Dendritic cell treated with granulocyte-macrophage colony-stimulating factor and Interleukin-4, amounts not matched to agents 40 ng/mL and 50 ng/mL, for 4 days (primary cell): ENCODE measurements around the gene SPANXN5.
"Not testable (repeated sequence)": the region's sequence is repeated elsewhere in the genome, so short reads cannot be mapped to it uniquely, and the experiment has no call there.

ENCODE experiments used
- H3K27ac Mint-ChIP-seq: one replicate; pipeline ENCODE4 v1.8.0; 2022; ENCODE audit warnings: mild to moderate bottlenecking, mixed read lengths
- H3K27me3 Mint-ChIP-seq: one replicate; pipeline ENCODE4 v1.8.0; 2022; ENCODE audit warnings: mild to moderate bottlenecking, mixed read lengths
- H3K36me3 Mint-ChIP-seq: one replicate; pipeline ENCODE4 v1.8.0; 2022; ENCODE audit warnings: low read depth, mixed read lengths
- H3K4me1 Mint-ChIP-seq: one replicate; pipeline ENCODE4 v1.8.0; 2022; ENCODE audit warnings: low read depth, mixed read lengths
- H3K4me3 Mint-ChIP-seq: one replicate; pipeline ENCODE4 v1.8.0; 2022; ENCODE audit warnings: mild to moderate bottlenecking, moderate library complexity, mixed read lengths
- H3K9me3 Mint-ChIP-seq: one replicate; pipeline ENCODE4 v1.8.0; 2022; ENCODE audit warnings: mixed read lengths
- intact Hi-C: fragments of 100-400 bp; cut with micrococcal nuclease; formaldehyde crosslinking; loops from one replicate; pipeline ENCODE4 v1.15.0; 2022

SPANXN5 gene, protein sequence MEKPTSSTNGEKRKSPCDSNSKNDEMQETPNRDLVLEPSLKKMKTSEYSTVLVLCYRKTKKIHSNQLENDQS

DNA sequence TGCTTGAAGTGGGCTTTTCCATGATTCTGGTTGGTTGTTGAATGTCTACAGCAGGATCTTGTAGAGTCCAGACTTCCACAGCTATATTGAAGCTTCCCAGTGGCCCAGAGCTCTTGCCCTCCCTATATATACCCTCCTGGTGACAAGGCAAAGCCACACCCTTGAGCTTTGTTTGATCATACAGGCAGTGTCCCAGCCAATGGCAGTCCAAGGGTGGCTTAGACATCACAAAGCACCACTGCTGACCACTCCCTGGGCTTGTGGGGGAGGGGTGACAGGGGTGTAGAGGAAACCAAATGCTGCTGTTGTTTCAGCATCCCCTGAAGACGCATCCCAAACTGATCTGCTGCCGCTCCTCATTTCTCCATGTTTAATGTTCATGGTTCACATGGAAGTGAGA is at the start of gene SPANXN5:
Gene SPANXN5 (minus strand): TSS at position 101 of the 400 bp plus-strand sequence. CDS start 79 bp downstream, at position 22.
- H3K36me3 Mint-ChIP-seq, intact Hi-C loops, H3K27me3 Mint-ChIP-seq, H3K9me3 Mint-ChIP-seq, H3K4me1 Mint-ChIP-seq, H3K4me3 Mint-ChIP-seq, H3K27ac Mint-ChIP-seq: not testable (repeated sequence)

DNA sequence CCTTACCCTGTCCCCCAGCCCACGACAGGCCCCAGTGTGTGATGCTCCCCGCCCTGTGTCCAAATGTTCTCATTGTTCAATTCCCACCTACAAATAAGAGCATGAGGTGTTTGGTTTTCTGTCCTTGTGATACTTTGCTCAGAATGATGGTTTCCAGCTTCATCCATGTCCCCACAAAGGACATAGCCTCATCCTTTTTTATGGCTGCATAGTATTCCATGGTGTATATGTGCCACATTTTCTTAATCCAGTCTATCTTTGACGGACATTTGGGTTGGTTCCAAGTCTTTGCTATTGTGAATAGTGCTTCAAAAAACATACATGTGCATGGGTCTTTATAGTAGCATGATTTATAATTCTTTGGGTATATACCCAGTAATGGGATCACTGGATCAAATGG is 46.4 kb upstream of the SPANXN5 start:
- H3K4me1 Mint-ChIP-seq, H3K9me3 Mint-ChIP-seq, H3K36me3 Mint-ChIP-seq, intact Hi-C loops, H3K27ac Mint-ChIP-seq, H3K4me3 Mint-ChIP-seq, H3K27me3 Mint-ChIP-seq: not testable (repeated sequence)

DNA sequence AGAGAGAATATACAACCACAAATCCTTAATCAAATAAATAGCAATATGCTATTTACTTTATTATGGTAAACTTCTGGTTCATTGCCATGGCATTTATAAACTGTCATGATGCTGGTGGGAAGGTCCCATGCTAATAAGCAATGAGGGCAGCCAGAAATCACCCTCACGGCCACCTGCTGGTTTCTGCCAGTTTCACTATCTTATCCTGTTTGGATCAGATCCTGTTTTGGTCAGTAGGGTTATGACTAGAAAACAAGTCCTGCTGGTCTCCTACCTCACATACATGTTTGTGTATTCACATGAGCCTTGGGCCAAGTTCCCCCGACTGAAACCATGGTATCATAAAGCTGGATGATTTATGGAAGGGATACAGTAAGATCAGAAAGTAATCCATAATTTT is 41.9 kb upstream of the SPANXN5 start:
- Mint-ChIP-seq H3K4me1 (no peaks in the 10 kb centered on the region), H3K27me3 (no peaks in the 10 kb centered on the region), H3K27ac (no peak overlapping the region), H3K36me3 (no peaks in the 10 kb centered on the region), H3K9me3 (no peaks in the 10 kb centered on the region), H3K4me3 (no peak overlapping the region)
- intact Hi-C loops: no loop called here

DNA sequence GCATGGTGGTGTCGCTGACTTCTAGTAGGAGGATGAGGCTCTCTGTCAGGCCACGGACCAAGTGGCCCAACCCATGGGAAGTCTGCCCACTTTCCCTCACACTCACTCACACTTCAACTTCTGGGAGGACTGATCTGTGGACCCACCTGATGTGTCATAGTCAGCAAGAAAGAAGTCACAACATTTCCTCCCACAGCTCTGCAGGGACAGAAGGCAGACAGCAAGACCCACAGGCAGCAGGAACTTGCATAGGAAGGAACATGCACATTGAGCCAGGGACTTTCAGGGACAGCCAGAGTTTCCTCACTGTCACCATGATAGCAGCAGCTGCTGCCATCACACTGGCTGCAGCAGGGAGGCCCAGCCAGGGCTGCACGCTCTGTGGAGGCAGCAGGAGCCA is 33.3 kb upstream of the SPANXN5 start:
- no peaks in the 10 kb centered on the region for H3K27me3 Mint-ChIP-seq
- H3K4me3 Mint-ChIP-seq: no peak overlapping the region
- no peaks in the 10 kb centered on the region for H3K9me3 Mint-ChIP-seq
- H3K36me3 Mint-ChIP-seq: no peaks in the 10 kb centered on the region
- intact Hi-C loops: no loop called here
- no peak overlapping the region for H3K27ac Mint-ChIP-seq
- H3K4me1 Mint-ChIP-seq: no peaks in the 10 kb centered on the region

DNA sequence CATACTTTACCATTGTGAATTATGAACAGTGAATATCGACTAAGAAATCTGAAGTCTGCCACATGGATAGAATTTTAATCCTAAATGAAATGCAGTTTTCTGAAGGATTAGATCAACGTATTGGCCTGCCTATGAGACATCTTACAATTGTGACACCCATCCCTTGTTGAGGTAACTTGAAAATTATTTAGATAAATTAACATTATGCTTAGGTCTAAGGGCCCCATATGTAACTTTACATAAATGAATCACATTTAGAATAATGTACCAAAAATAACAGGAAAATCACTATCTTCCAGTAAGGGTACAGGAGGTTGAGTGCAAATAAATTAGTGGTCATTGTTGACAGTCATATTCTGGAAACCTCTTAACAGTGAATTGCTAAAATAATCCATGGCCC is 27.4 kb upstream of the SPANXN5 start:
- intact Hi-C loops: no loop called here
- no peak overlapping the region for H3K4me3 Mint-ChIP-seq
- no peaks in the 10 kb centered on the region for H3K9me3 Mint-ChIP-seq

DNA sequence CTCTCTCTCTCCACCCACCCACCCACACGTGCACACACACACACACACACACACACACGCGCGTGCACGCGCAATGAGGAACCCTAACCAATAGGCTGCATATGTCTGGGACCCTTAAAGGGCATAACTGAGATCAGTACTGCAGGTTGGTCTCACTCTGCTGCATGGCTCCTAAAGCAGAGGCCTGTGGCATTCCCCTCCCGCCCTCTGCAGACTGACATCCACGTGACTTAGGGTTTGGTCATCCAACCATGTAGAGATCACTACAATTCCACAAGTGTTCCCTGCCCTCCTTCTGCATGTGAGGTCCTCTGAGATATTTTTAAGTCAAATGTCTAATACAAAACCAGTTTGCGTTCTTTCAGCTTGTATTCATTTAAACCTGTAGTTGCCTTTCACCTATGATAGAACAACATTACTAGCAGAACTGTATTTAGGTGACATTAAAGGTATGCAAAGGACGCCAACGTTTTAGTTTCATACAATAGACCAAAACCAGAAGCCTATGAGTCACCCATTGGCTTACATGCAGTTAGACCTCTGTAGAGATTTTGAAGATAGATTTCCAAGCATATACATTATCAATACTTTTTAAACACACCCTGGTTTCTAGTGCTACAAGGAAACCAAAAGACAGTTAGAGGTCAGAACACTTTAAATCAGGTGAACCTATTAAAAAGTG is 24.0 kb upstream of the SPANXN5 start:
- Mint-ChIP-seq H3K27ac (no peak overlapping the region), H3K36me3 (no peaks in the 10 kb centered on the region), H3K4me1 (no peaks in the 10 kb centered on the region), H3K9me3 (no peaks in the 10 kb centered on the region), H3K4me3 (no peak overlapping the region), H3K27me3 (no peaks in the 10 kb centered on the region)
- intact Hi-C loops: no loop called here

More for the DNA sequence above, 27.4 kb upstream of the SPANXN5 start:
- H3K36me3 Mint-ChIP-seq: no peaks in the 10 kb centered on the region
- no peak overlapping the region for H3K27ac Mint-ChIP-seq
- H3K27me3 Mint-ChIP-seq: no peaks in the 10 kb centered on the region
- no peaks in the 10 kb centered on the region for H3K4me1 Mint-ChIP-seq

DNA sequence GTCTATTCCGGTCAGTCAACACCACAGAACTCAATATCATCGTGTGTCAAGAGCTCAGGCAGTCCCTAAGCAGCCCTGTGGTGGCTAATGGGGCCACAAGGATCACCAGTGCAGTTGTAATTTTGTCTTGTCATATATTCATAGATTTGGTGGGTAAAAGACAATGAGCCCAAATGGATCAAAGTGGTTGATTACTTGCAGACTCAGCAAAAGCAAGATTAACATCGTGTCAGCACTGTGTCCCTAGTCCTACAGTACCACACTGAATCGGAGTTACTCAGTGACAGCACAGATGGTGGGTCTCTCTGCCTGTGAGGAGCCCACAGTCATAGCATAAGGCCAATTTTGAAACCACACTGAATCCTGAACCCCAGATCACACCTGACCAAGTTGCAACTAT is 22.6 kb upstream of the SPANXN5 start:
- no peak overlapping the region for H3K27ac Mint-ChIP-seq
- no peaks in the 10 kb centered on the region for H3K4me1 Mint-ChIP-seq
- no peaks in the 10 kb centered on the region for H3K36me3 Mint-ChIP-seq
- no peak overlapping the region for H3K4me3 Mint-ChIP-seq
- H3K9me3 Mint-ChIP-seq: no peaks in the 10 kb centered on the region
- H3K27me3 Mint-ChIP-seq: no peaks in the 10 kb centered on the region
- intact Hi-C loops: no loop called here

DNA sequence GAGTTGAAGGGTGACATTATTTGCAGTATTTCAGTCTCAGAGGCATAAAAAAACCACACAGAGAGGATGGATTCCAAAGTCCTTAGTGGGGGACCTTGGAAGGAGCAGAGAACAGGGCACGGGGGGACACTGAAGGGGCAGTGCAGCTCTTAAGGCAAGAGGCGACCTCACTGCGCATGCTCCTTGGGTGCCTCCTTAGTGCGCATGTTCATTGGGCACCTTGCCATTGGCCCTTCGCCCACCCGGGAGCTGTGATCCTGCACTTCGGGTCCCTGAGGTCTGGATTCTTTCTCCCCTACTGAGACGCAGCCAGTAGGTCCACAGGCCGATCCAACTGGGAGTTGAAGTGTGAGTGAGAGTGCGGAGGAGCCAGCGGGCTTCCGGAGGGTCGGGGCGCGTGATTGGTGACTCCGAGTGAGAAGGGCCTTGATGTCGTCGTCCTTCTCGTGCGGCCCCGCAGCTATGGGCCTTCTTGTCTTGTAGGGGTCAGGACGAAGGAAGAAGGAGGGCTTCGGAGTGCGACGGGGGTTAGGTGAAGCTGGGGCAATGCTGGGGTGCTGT is 13.9 kb upstream of the SPANXN5 start, which contains the start of gene XAGE5:
Gene XAGE5 (plus strand): TSS at position 223 of the 561 bp plus-strand sequence. CDS start 1,280 bp downstream, outside the sequence.
- intact Hi-C loops: no loop called here
- H3K36me3 Mint-ChIP-seq: no peaks in the 10 kb centered on the region
- H3K27me3 Mint-ChIP-seq: no peaks in the 10 kb centered on the region
- H3K4me3 Mint-ChIP-seq: no peak within 1 kb of the TSS
- H3K27ac Mint-ChIP-seq: no peak within 1 kb of the TSS
- no peaks in the 10 kb centered on the region for H3K9me3 Mint-ChIP-seq
- no peaks in the 10 kb centered on the region for H3K4me1 Mint-ChIP-seq

DNA sequence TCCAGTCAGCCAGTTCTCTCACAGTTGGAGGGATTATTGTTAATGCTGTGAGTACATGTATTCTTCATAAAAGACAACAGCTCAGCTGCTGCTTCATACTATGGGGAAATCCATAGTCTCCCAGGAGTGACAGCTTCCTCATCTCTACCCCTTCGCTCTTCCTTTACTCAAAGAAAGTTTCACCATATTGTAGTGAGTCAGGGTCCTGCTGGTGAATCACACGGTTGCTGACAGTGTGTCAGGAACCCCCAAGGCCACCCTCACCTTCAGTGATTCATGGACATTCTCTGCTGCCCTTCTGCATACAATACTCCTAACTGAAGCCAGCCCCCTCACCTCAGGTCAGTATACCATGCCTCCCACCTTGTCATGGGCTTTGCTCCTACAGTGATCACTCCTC is 7.6 kb upstream of the SPANXN5 start:
- H3K27me3 Mint-ChIP-seq, H3K27ac Mint-ChIP-seq, H3K9me3 Mint-ChIP-seq, H3K4me3 Mint-ChIP-seq, intact Hi-C loops, H3K4me1 Mint-ChIP-seq, H3K36me3 Mint-ChIP-seq: not testable (repeated sequence)

DNA sequence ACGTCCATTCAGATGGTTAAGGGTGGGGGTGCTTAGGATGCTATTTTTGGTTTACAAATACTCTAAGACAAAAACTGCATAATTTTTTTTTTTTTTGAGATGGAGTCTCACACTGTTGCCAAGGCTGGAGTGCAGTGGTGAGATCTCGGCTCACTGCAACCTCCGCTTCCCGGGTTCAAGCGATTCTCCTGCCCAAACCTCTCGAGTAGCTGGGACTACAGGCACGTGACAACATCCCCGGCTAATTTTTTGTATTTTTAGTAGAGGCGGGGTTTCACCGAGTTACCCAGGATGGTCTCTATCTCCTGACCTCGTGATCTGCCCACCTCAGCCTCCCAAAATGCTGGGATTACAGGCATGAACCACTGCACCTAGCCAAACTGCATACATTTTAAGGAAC is 23.7 kb downstream of the SPANXN5 start:
- H3K27ac Mint-ChIP-seq, H3K4me3 Mint-ChIP-seq, H3K36me3 Mint-ChIP-seq, H3K4me1 Mint-ChIP-seq, H3K27me3 Mint-ChIP-seq, intact Hi-C loops, H3K9me3 Mint-ChIP-seq: not testable (repeated sequence)

DNA sequence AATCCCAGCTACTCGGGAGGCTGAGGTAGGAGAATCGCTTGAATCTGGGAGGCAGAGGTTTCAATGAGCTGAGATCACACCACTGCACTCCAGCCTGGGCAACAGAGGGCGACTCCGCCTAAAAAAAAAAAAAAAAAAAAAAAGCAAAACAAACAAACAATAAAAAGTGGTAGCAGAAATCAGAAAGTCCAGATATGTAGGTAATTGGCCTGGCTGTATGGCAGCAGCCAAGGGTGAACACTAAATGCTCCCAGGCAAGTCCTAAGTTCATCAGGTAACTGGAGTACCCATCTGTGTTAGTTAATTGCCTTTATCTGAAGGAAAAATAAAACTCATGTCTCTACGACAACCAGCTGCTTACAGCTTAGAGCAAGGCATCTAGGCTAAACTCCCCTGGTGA is 31.2 kb downstream of the SPANXN5 start:
- H3K27ac Mint-ChIP-seq, intact Hi-C loops, H3K4me3 Mint-ChIP-seq, H3K27me3 Mint-ChIP-seq, H3K9me3 Mint-ChIP-seq, H3K4me1 Mint-ChIP-seq, H3K36me3 Mint-ChIP-seq: not testable (repeated sequence)

DNA sequence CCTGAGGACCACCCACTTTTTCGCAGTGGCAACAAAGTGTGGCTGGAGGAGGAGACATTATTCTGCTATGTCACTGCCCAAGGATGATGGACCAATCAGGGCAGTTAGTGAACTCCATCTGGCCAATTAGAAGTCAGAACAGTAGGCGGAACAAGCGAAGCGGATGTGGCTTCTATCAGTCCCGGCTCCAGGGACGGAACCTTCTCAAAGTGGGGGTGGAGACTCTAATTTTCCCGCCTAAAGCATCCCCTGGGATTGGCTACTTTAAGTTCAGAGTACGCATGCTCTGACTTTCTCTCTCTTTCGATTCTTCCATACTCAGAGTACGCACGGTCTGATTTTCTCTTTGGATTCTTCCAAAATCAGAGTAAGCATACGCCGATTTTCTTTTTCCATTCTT is 46.3 kb downstream of the SPANXN5 start, which contains the start of gene SSX2B:
Gene SSX2B (plus strand): TSS at position 301 of the 400 bp plus-strand sequence. CDS start 1,429 bp downstream, outside the sequence.
- H3K4me1 Mint-ChIP-seq, H3K9me3 Mint-ChIP-seq, H3K4me3 Mint-ChIP-seq, H3K27me3 Mint-ChIP-seq, intact Hi-C loops, H3K27ac Mint-ChIP-seq, H3K36me3 Mint-ChIP-seq: not testable (repeated sequence)
